HepG2 (cell line): Measurements from ENCODE around the gene HRC. TPM values are rescaled to one million over a fixed set of nuclear protein-coding genes. Genes with fewer than 3 reads are reported as not detected.

Experiments
- BCL6 ChIP-seq: IDR thresholded peaks from 2 replicates; pipeline ENCODE4 v1.6.1; 2016; ENCODE audit warnings: missing genetic modification reagents, missing compliant biosample characterization
- CENPT ChIP-seq: sonication (generic); formaldehyde crosslinking; IDR thresholded peaks from 2 replicates; pipeline ENCODE4 v1.8.0; 2022; ENCODE audit warnings: low read depth, mild to moderate bottlenecking, moderate library complexity, missing genetic modification reagents
- DMAP1 ChIP-seq: IDR thresholded peaks from 2 replicates; pipeline ENCODE4 v1.6.1; 2016
- E2F2 ChIP-seq: sonication (generic); formaldehyde crosslinking; IDR thresholded peaks from 2 replicates; pipeline ENCODE4 v1.4.0; 2020; ENCODE audit warnings: missing genetic modification reagents, borderline replicate concordance
- HDAC1 ChIP-seq: sonication (generic); formaldehyde crosslinking; IDR thresholded peaks from 2 replicates; pipeline ENCODE4 v1.5.1; 2020; ENCODE audit warnings: mild to moderate bottlenecking, missing genetic modification reagents
- JUND ChIP-seq: sonication (generic); formaldehyde crosslinking; IDR thresholded peaks from 2 replicates; pipeline ENCODE4 v1.8.0; 2022; ENCODE audit warnings: mild to moderate bottlenecking, missing genetic modification reagents
- KDM2A ChIP-seq: sonication (generic); formaldehyde crosslinking; IDR thresholded peaks from 2 replicates; pipeline ENCODE4 v1.4.0; 2020; ENCODE audit warnings: low read depth, missing genetic modification reagents, borderline replicate concordance
- KDM3A ChIP-seq: IDR thresholded peaks from 2 replicates; pipeline ENCODE4 v1.6.1; 2018; ENCODE audit warnings: low read depth, missing compliant biosample characterization
- NCOA2 ChIP-seq: sonication (generic); formaldehyde crosslinking; IDR thresholded peaks from 2 replicates; pipeline ENCODE4 v1.8.0; 2022; ENCODE audit warnings: inconsistent platforms
- RCOR2 ChIP-seq: IDR thresholded peaks from 2 replicates; pipeline ENCODE4 v1.6.1; 2016; ENCODE audit warnings: missing biosample characterization, missing genetic modification reagents
- SUZ12 ChIP-seq: fragments of 150-350 bp; IDR thresholded peaks from 2 replicates; pipeline ENCODE4 v1.6.1; 2014; ENCODE audit warnings: low read depth, low read length
- THAP8 ChIP-seq: sonication (generic); formaldehyde crosslinking; IDR thresholded peaks from 2 replicates; pipeline ENCODE4 v1.5.1; 2020; ENCODE audit warnings: missing genetic modification reagents, mild to moderate bottlenecking, borderline replicate concordance
- ZBTB44 ChIP-seq: sonication (generic); formaldehyde crosslinking; IDR thresholded peaks from 2 replicates; pipeline ENCODE4 v1.4.0; 2020; ENCODE audit warnings: missing genetic modification reagents
- ZNF138 ChIP-seq: sonication (generic); formaldehyde crosslinking; IDR thresholded peaks from 2 replicates; pipeline ENCODE4 v1.5.0; 2020; ENCODE audit warnings: mild to moderate bottlenecking, low read depth, missing genetic modification reagents
- ZNF646 ChIP-seq: sonication (generic); formaldehyde crosslinking; IDR thresholded peaks from 2 replicates; pipeline ENCODE4 v1.9.0; 2021; ENCODE audit warnings: mild to moderate bottlenecking, missing genetic modification reagents
- ZNF790 ChIP-seq: sonication (generic); formaldehyde crosslinking; IDR thresholded peaks from 2 replicates; pipeline ENCODE4 v1.8.0; 2022; ENCODE audit warnings: missing genetic modification reagents, mild to moderate bottlenecking, borderline replicate concordance
- polyA plus RNA-seq, 8 experiments: library from polyadenylated mRNA; depleted of rRNA in 3 of 8; stranded (reverse) in 7 of 8; unstranded in 1 of 8; fragments of >200 nt; fragmentation: Illumina TruSeq in 4 of 8; extraction: Trizol in 4 of 8; gene quantifications; 2 replicates each; pipeline versions ENCODE4 v1.2.1 to v1.2.3, GENCODE V29; 2011 to 2016; ENCODE audit warnings: low read depth in 4 of 8, missing spikeins in 1 of 8, mixed read lengths in 1 of 8; ENCODE audit not compliant: insufficient read depth in 1 of 8
- total RNA-seq, 5 experiments: library from RNA; depleted of rRNA; stranded (reverse); fragments of >200 nt; fragmentation: Illumina TruSeq; extraction: Trizol; gene quantifications; 2 replicates each; pipeline ENCODE4 v1.2.3, GENCODE V29; 2016; ENCODE audit warnings: low read depth in 1 of 5
- TF ChIP-seq, protein P1 (sequence below): sonication (generic); formaldehyde crosslinking; IDR thresholded peaks from 2 replicates; pipeline ENCODE4 v1.4.0; 2020; ENCODE audit warnings: missing genetic modification reagents, borderline replicate concordance

The HRC gene
- total and polyA plus RNA-seq, 2 of the 13 experiments (the other 11 are each of a cell fraction or from before 2014, with no cell fraction given), result 3.6 to 15.4 TPM

- TF ChIP-seq SUZ12 (no peak), NCOA2 (CRISPR knock-in tag) (no peak), KDM3A (CRISPR knock-in tag) (peak; percentile 18; the same call in 1 of the 2 replicates), HDAC1 (CRISPR knock-in tag) (peak; percentile 82), E2F2 (CRISPR knock-in tag) (peak; percentile 80; the same call in 1 of the 2 replicates), CENPT (CRISPR knock-in tag) (no peak), THAP8 (0 out of 2 replicates have a peak, but pooled peaks have one; percentile 72), BCL6 (CRISPR knock-in tag) (no peak), ZBTB44 (no peak), RCOR2 (no peak), ZNF790 (CRISPR knock-in tag) (no peak), ZNF646 (CRISPR knock-in tag) (no peak), DMAP1 (CRISPR knock-in tag) (0 out of 2 replicates have a peak, but pooled peaks have one; percentile 18), KDM2A (CRISPR knock-in tag) (peak; percentile 80), ZNF138 (peak; percentile 80; the same call in 1 of the 2 replicates), JUND (CRISPR knock-in tag) (no peak)
- TF ChIP-seq, protein P1, sequence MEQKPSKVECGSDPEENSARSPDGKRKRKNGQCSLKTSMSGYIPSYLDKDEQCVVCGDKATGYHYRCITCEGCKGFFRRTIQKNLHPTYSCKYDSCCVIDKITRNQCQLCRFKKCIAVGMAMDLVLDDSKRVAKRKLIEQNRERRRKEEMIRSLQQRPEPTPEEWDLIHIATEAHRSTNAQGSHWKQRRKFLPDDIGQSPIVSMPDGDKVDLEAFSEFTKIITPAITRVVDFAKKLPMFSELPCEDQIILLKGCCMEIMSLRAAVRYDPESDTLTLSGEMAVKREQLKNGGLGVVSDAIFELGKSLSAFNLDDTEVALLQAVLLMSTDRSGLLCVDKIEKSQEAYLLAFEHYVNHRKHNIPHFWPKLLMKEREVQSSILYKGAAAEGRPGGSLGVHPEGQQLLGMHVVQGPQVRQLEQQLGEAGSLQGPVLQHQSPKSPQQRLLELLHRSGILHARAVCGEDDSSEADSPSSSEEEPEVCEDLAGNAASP (CRISPR knock-in tag), result no peak; the same call in 1 of the 2 replicates
These were observed 4.9 kb downstream of the HRC start (continued) for GRCh38 chr19:49150106-49150943.
